ENCODE data around the gene KRT74. TPM values are rescaled to one million over a fixed set of nuclear protein-coding genes. Genes with fewer than 3 reads are reported as not detected.

KRT74 gene
- total and polyA plus RNA-seq, 9 of the 15 experiments (the other 6 are each of a cell fraction or from before 2014, with no cell fraction given) = not detected

GRCh38 chr12:52577316-52577715, 3.7 kb upstream of the KRT74 start:
- in situ Hi-C loops (cut with MboI) = no loop called here
- peaks cover 43 to 68% of the 10 kb centered on the region in 2 experiments for H3K27me3 ChIP-seq (ENCODE audit: control insufficient read depth in 2 of 2, insufficient read depth in 2 of 2, low read length in 2 of 2)
- H3K4me1 ChIP-seq (replicated peaks in 1 of 2; ENCODE audit: control insufficient read depth in 2 of 2, insufficient read depth in 2 of 2, low read length in 2 of 2) = peaks cover 0 to 3% of the 10 kb centered on the region in 2 experiments; a peak in 1 of 5 replicates
- H3K9me1 ChIP-seq (ENCODE audit: control insufficient read depth, insufficient read depth, low read length) = no peaks in the 10 kb centered on the region
- H3K4me2 ChIP-seq (ENCODE audit: insufficient read depth, low read length) = no peak overlapping the region
- ATAC-seq = no peak
- H3K4me3 ChIP-seq = no peak overlapping the region
- H4K20me1 ChIP-seq (replicated peaks; ENCODE audit: control insufficient read depth, insufficient read depth, low read length) = peaks cover 8% of the 10 kb centered on the region; the same call in 1 of the 2 replicates
- no peaks in the 10 kb centered on the region for H3K79me2 ChIP-seq (ENCODE audit: control insufficient read depth, insufficient read depth, low read length)
- no peak for DNase-seq (ENCODE audit: extremely low read depth in 1 of 4, low spot score in 3 of 4)
- TF ChIP-seq, protein P1, sequence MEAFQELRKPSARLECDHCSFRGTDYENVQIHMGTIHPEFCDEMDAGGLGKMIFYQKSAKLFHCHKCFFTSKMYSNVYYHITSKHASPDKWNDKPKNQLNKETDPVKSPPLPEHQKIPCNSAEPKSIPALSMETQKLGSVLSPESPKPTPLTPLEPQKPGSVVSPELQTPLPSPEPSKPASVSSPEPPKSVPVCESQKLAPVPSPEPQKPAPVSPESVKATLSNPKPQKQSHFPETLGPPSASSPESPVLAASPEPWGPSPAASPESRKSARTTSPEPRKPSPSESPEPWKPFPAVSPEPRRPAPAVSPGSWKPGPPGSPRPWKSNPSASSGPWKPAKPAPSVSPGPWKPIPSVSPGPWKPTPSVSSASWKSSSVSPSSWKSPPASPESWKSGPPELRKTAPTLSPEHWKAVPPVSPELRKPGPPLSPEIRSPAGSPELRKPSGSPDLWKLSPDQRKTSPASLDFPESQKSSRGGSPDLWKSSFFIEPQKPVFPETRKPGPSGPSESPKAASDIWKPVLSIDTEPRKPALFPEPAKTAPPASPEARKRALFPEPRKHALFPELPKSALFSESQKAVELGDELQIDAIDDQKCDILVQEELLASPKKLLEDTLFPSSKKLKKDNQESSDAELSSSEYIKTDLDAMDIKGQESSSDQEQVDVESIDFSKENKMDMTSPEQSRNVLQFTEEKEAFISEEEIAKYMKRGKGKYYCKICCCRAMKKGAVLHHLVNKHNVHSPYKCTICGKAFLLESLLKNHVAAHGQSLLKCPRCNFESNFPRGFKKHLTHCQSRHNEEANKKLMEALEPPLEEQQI (IDR thresholded peaks at IDR 0.05) = no peak
- WGBS (ENCODE audit: insufficient coverage, low coverage, missing lambda C conversion rate) = 4% methylated on average over 8 of the region's 8 CpGs
- FAIRE-seq = no peak
- no peak overlapping the region for H3K9ac ChIP-seq (ENCODE audit: insufficient read depth in 1 of 2, low read depth in 2 of 2, low read length in 2 of 2)
- intact Hi-C loops (cut with micrococcal nuclease) = no loop called here
- no peak overlapping the region for H3K27ac ChIP-seq (ENCODE audit: extremely low read depth, low read depth, low read length)
- ChIA-PET CTCF (ENCODE audit: low intra/inter-chr PET ratio) (no interaction called here), POLR2A (no interaction called here)
- H3K36me3 ChIP-seq (ENCODE audit: control insufficient read depth, insufficient read depth, low read length) = no peaks in the 10 kb centered on the region
- no peak overlapping the region for H2AFZ ChIP-seq (ENCODE audit: low read depth, low read length)
- no peaks in the 10 kb centered on the region for H3K9me3 ChIP-seq (replicated peaks; ENCODE audit: control insufficient read depth, insufficient read depth, low read depth, low read length)
- no TSS peak for BruUV-seq (replicated peaks)

GRCh38 chr12:52575948-52576347, 2.3 kb upstream of the KRT74 start:
- POLR2A ChIA-PET = interaction anchor here (0.6 to 0.7 kb wide), 3 partner anchors 10 to 291 kb away, joined by 3 to 5 read pairs (median 3); no protein-coding TSS in a partner anchor
- TF ChIP-seq ZNF589 (CRISPR knock-in tag; IDR thresholded peaks at IDR 0.05; ENCODE audit: low read depth) = no peak
- no peak for TF ChIP-seq PURB (CRISPR knock-in tag; IDR thresholded peaks at IDR 0.05; ENCODE audit: low read depth)
- no peak for TF ChIP-seq SREBF1 (IDR thresholded peaks at IDR 0.05; ENCODE audit: borderline replicate concordance, low read depth, low read length)
- TF ChIP-seq, protein P2, sequence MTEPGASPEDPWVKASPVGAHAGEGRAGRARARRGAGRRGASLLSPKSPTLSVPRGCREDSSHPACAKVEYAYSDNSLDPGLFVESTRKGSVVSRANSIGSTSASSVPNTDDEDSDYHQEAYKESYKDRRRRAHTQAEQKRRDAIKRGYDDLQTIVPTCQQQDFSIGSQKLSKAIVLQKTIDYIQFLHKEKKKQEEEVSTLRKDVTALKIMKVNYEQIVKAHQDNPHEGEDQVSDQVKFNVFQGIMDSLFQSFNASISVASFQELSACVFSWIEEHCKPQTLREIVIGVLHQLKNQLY (CRISPR knock-in tag; conservative IDR thresholded peaks at IDR 0.05) = no peak
- no peak for TF ChIP-seq NCOA2 (IDR thresholded peaks at IDR 0.05; ENCODE audit: partially characterized antibody in 2 of 2)
- TF ChIP-seq, protein P3, sequence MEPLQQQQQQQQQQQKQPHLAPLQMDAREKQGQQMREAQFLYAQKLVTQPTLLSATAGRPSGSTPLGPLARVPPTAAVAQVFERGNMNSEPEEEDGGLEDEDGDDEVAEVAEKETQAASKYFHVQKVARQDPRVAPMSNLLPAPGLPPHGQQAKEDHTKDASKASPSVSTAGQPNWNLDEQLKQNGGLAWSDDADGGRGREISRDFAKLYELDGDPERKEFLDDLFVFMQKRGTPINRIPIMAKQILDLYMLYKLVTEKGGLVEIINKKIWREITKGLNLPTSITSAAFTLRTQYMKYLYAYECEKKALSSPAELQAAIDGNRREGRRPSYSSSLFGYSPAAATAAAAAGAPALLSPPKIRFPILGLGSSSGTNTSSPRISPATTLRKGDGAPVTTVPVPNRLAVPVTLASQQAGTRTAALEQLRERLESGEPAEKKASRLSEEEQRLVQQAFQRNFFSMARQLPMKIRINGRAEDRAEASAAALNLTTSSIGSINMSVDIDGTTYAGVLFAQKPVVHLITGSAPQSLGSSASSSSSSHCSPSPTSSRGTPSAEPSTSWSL (CRISPR knock-in tag; IDR thresholded peaks at IDR 0.05; ENCODE audit: borderline replicate concordance) = no peak
- TF ChIP-seq, protein P4, sequence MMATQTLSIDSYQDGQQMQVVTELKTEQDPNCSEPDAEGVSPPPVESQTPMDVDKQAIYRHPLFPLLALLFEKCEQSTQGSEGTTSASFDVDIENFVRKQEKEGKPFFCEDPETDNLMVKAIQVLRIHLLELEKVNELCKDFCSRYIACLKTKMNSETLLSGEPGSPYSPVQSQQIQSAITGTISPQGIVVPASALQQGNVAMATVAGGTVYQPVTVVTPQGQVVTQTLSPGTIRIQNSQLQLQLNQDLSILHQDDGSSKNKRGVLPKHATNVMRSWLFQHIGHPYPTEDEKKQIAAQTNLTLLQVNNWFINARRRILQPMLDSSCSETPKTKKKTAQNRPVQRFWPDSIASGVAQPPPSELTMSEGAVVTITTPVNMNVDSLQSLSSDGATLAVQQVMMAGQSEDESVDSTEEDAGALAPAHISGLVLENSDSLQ (IDR thresholded peaks at IDR 0.05) = no peak
- TF ChIP-seq CBFA2T2 (conservative IDR thresholded peaks at IDR 0.05) = no peak

More at GRCh38 chr12:52575948-52576347, 2.3 kb upstream of the KRT74 start:
- 0% methylated on average over 3 of the region's 3 CpGs for WGBS (ENCODE audit: insufficient coverage, low coverage, missing lambda C conversion rate)
- H3K9me3 ChIP-seq (replicated peaks; ENCODE audit: control insufficient read depth, insufficient read depth, low read depth, low read length) = no peaks in the 10 kb centered on the region
- intact Hi-C loops (cut with micrococcal nuclease) = no loop called here
- H3K79me2 ChIP-seq (ENCODE audit: control insufficient read depth, insufficient read depth, low read length) = no peaks in the 10 kb centered on the region
- peaks cover 14% of the 10 kb centered on the region; the same call in 1 of the 2 replicates for H4K20me1 ChIP-seq (replicated peaks; ENCODE audit: control insufficient read depth, insufficient read depth, low read length)
- no peak overlapping the region for H3K4me3 ChIP-seq
- H3K27ac ChIP-seq (ENCODE audit: extremely low read depth, low read depth, low read length) = no peak overlapping the region
- DNase-seq (ENCODE audit: extremely low read depth in 1 of 4, low spot score in 3 of 4) (no peak), ATAC-seq (no peak), FAIRE-seq (no peak)
- H3K4me2 ChIP-seq (ENCODE audit: insufficient read depth, low read length) = no peak overlapping the region
- no peak overlapping the region for H3K9ac ChIP-seq (ENCODE audit: insufficient read depth in 1 of 2, low read depth in 2 of 2, low read length in 2 of 2)
- no peak overlapping the region for H2AFZ ChIP-seq (ENCODE audit: low read depth, low read length)
- in situ Hi-C loops (cut with MboI) = no loop called here
- BruUV-seq (replicated peaks) = no TSS peak
- CTCF ChIA-PET (ENCODE audit: low intra/inter-chr PET ratio) = no interaction called here
- peaks cover 46 to 74% of the 10 kb centered on the region in 2 experiments for H3K27me3 ChIP-seq (ENCODE audit: control insufficient read depth in 2 of 2, insufficient read depth in 2 of 2, low read length in 2 of 2)
- H3K4me1 ChIP-seq (replicated peaks in 1 of 2; ENCODE audit: control insufficient read depth in 2 of 2, insufficient read depth in 2 of 2, low read length in 2 of 2) = peaks cover 0 to 3% of the 10 kb centered on the region in 2 experiments; a peak in 1 of 5 replicates
- no peaks in the 10 kb centered on the region for H3K36me3 ChIP-seq (ENCODE audit: control insufficient read depth, insufficient read depth, low read length)
- no peaks in the 10 kb centered on the region for H3K9me1 ChIP-seq (ENCODE audit: control insufficient read depth, insufficient read depth, low read length)
